Middle frontal gyrus (tissue), 1 donor: ENCODE measurements around the gene ZNF275.
"Not testable (repeated sequence)": the region's sequence is repeated elsewhere in the genome, so short reads cannot be mapped to it uniquely, and the experiment has no call there.

Experiments
- DNase-seq: peaks from one replicate; pipeline ENCODE4 v3.0.0-alpha.2; 2015; ENCODE audit warnings: low spot score; ENCODE audit errors: extremely low spot score

The ZNF275 gene

GRCh38 chrX:153319295-153320046, 14.5 kb upstream of the ZNF275 start:
- no peak for DNase-seq

GRCh38 chrX:153320047-153320443, 13.9 kb upstream of the ZNF275 start:
- not testable (repeated sequence) for DNase-seq

GRCh38 chrX:153320555-153321184, 13.3 kb upstream of the ZNF275 start:
- DNase-seq = no peak

- DNase-seq = no peak
These were observed 12.4 kb upstream of the ZNF275 start, which contains the start of gene PNMA6F for GRCh38 chrX:153321381-153322124. Gene PNMA6F (minus strand): TSS chrX:153321767. CDS start chrX:153320674, 1,093 bp downstream.

GRCh38 chrX:153327561-153327960, 6.4 kb upstream of the ZNF275 start:
- DNase-seq = no peak

GRCh38 chrX:153333266-153333665, 687 bp upstream of the ZNF275 start:
- no peak for DNase-seq

- no peak for DNase-seq
These were observed 822 bp downstream of the ZNF275 start for GRCh38 chrX:153334654-153335295.

GRCh38 chrX:153336121-153336894, 2.4 kb downstream of the ZNF275 start:
- no peak for DNase-seq

GRCh38 chrX:153336988-153337387, 3.0 kb downstream of the ZNF275 start:
- no peak for DNase-seq

- no peak for DNase-seq
These were observed 4.9 kb downstream of the ZNF275 start for GRCh38 chrX:153338836-153339235.

- no peak for DNase-seq
These were observed 5.7 kb downstream of the ZNF275 start for GRCh38 chrX:153339662-153340061.

GRCh38 chrX:153340111-153340510, 6.2 kb downstream of the ZNF275 start:
- DNase-seq = no peak

GRCh38 chrX:153342762-153343558, 9.0 kb downstream of the ZNF275 start:
- no peak for DNase-seq

GRCh38 chrX:153343674-153344073, 9.7 kb downstream of the ZNF275 start:
- DNase-seq = no peak

GRCh38 chrX:153347530-153347929, 13.6 kb downstream of the ZNF275 start:
- no peak for DNase-seq

- no peak for DNase-seq
These were observed 14.5 kb downstream of the ZNF275 start for GRCh38 chrX:153348421-153348820.

GRCh38 chrX:153349952-153350351, 16.0 kb downstream of the ZNF275 start:
- DNase-seq = no peak

- no peak for DNase-seq
These were observed 18.0 kb downstream of the ZNF275 start for GRCh38 chrX:153351981-153352380.

- no peak for DNase-seq
These were observed 18.9 kb downstream of the ZNF275 start for GRCh38 chrX:153352858-153353257.

GRCh38 chrX:153353416-153353815, 19.5 kb downstream of the ZNF275 start:
- DNase-seq = no peak
